GM23248 (cell line): ENCODE data around the gene APCDD1. TPM values are rescaled to one million over a fixed set of nuclear protein-coding genes. Genes with fewer than 3 reads are reported as not detected.

Experiments used
- DNase-seq: peaks from one replicate; pipeline ENCODE4 v3.0.0-alpha.2; 2015
- H2AFZ ChIP-seq: fragments of 200-600 bp; sonication (generic); 2 replicates; pipeline ENCODE4 v1.6.1; 2016; ENCODE audit warnings: antibody characterized with exemption
- H3F3A ChIP-seq: fragments of 200-600 bp; sonication (generic); 2 replicates; pipeline ENCODE4 v1.6.1; 2016; ENCODE audit warnings: mild to moderate bottlenecking, antibody characterized with exemption, mixed run types; ENCODE audit not compliant: insufficient read depth
- H3K27ac ChIP-seq: fragments of 200-600 bp; sonication (generic); 2 replicates; pipeline ENCODE4 v1.5.1; 2016; ENCODE audit warnings: mild to moderate bottlenecking
- H3K27me3 ChIP-seq: fragments of 200-600 bp; sonication (generic); replicated peaks from 2 replicates; pipeline ENCODE4 v1.6.1; 2016; ENCODE audit warnings: mild to moderate bottlenecking; ENCODE audit not compliant: insufficient read depth
- H3K36me3 ChIP-seq: fragments of 200-600 bp; sonication (generic); 2 replicates; pipeline ENCODE4 v1.6.1; 2016; ENCODE audit warnings: low read depth, mild to moderate bottlenecking
- H3K4me1 ChIP-seq: fragments of 200-600 bp; sonication (generic); 2 replicates; pipeline ENCODE4 v1.6.1; 2016; ENCODE audit warnings: mild to moderate bottlenecking; ENCODE audit not compliant: insufficient read depth
- H3K4me2 ChIP-seq: fragments of 200-600 bp; sonication (generic); one replicate; pipeline ENCODE4 v1.6.1; 2016; ENCODE audit warnings: mild to moderate bottlenecking; ENCODE audit not compliant: unreplicated experiment
- H3K4me3 ChIP-seq: fragments of 200-600 bp; sonication (generic); 2 replicates; pipeline ENCODE4 v1.5.1; 2016; ENCODE audit warnings: mild to moderate bottlenecking
- H3K79me2 ChIP-seq: fragments of 200-600 bp; sonication (generic); 2 replicates; pipeline ENCODE4 v1.6.1; 2016; ENCODE audit warnings: mild to moderate bottlenecking; ENCODE audit not compliant: insufficient read depth
- H3K9ac ChIP-seq: fragments of 200-600 bp; sonication (generic); 2 replicates; pipeline ENCODE4 v1.6.1; 2016; ENCODE audit warnings: mild to moderate bottlenecking
- H3K9me2 ChIP-seq: fragments of 200-600 bp; sonication (generic); 2 replicates; pipeline ENCODE4 v1.6.1; 2016; ENCODE audit warnings: mixed run types, mild to moderate bottlenecking, moderate library complexity; ENCODE audit not compliant: insufficient read depth
- H3K9me3 ChIP-seq: fragments of 200-600 bp; sonication (generic); one replicate; pipeline ENCODE4 v1.6.1; 2017; ENCODE audit warnings: low read depth
- H4K20me1 ChIP-seq: fragments of 200-600 bp; sonication (generic); 2 replicates; pipeline ENCODE4 v1.6.0; 2016; ENCODE audit not compliant: insufficient read depth
- EZH2 ChIP-seq: fragments of 200-600 bp; sonication (generic); IDR thresholded peaks from 2 replicates; pipeline ENCODE4 v1.6.1; 2018; ENCODE audit warnings: antibody characterized with exemption, mild to moderate bottlenecking; ENCODE audit not compliant: insufficient read depth, poor library complexity, severe bottlenecking
- EZH2phosphoT487 ChIP-seq: fragments of 200-600 bp; sonication (generic); IDR thresholded peaks from 2 replicates; pipeline ENCODE4 v1.6.1; 2018; ENCODE audit warnings: antibody characterized with exemption, moderate library complexity, mild to moderate bottlenecking, low read depth; ENCODE audit not compliant: insufficient read depth
- WGBS, 2 experiments: methylation state at CpG; one replicate each; pipeline ENCODE4 v1.1.6; 2015 to 2017; ENCODE audit warnings: low lambda C conversion rate in 2 of 2, low coverage in 1 of 2; ENCODE audit errors: missing lambda C conversion rate in 2 of 2; 5-methylcytosine and 5-hydroxymethylcytosine counted together
- in situ Hi-C: fragments of 300-500 bp; cut with MboI; formaldehyde crosslinking; loops from 2 replicates; pipeline ENCODE4 v1.15.0; 2020
- polyA plus RNA-seq: library from polyadenylated mRNA; unstranded; fragments of >200 nt; fragmentation: Nextera tagmentation; extraction: Ambion mirVana; gene quantifications from 2 replicates; pipeline ENCODE4 v1.2.1, GENCODE V29; 2016
- total RNA-seq: library from RNA; depleted of rRNA; stranded (reverse); fragments of >200 nt; shearing (Covaris generic); gene quantifications from 2 replicates; pipeline ENCODE4 v1.2.3, GENCODE V29; 2014

Gene APCDD1
- total and polyA plus RNA-seq, 2 experiments from 2014 or later = 0.30 TPM; not detected in 1

- in situ Hi-C loops = no loop called here
- Histone ChIP-seq H3F3A (0 out of 2 replicates have a peak, but pooled peaks cover 1% of the 10 kb centered on the region), H3K9me2 (no peaks in the 10 kb centered on the region), H3K79me2 (no peaks in the 10 kb centered on the region), H2AFZ (no peak overlapping the region), H3K4me1 (0 out of 2 replicates have a peak, but pooled peaks cover under 1% of the 10 kb centered on the region), H3K9me3 (no peaks in the 10 kb centered on the region), H3K4me3 (no peak overlapping the region), H3K36me3 (no peaks in the 10 kb centered on the region), H3K27ac (no peak overlapping the region), H3K9ac (no peak overlapping the region), H3K27me3 (no peaks in the 10 kb centered on the region), H4K20me1 (no peaks in the 10 kb centered on the region), H3K4me2 (no peak overlapping the region)
- WGBS, 2 experiments = 83 to 84% methylated on average over 21 to 23 of the region's 23 CpGs
- DNase-seq = no peak
- no peak for TF ChIP-seq EZH2
- no peak for TF ChIP-seq EZH2phosphoT487
These were observed 40.1 kb upstream of the APCDD1 start for GRCh38 chr18:10414293-10414842.

GRCh38 chr18:10416065-10416464, 38.4 kb upstream of the APCDD1 start:
- Histone ChIP-seq H3K9me2 (no peaks in the 10 kb centered on the region), H3K4me2 (no peak overlapping the region), H3K9me3 (no peaks in the 10 kb centered on the region), H4K20me1 (no peaks in the 10 kb centered on the region), H3F3A (peaks cover 18% of the 10 kb centered on the region), H3K27ac (no peak overlapping the region), H3K9ac (no peak overlapping the region), H2AFZ (no peak overlapping the region), H3K4me3 (no peak overlapping the region), H3K4me1 (peaks cover 16% of the 10 kb centered on the region), H3K36me3 (no peaks in the 10 kb centered on the region), H3K79me2 (no peaks in the 10 kb centered on the region), H3K27me3 (no peaks in the 10 kb centered on the region)
- no peak for TF ChIP-seq EZH2phosphoT487
- TF ChIP-seq EZH2 = no peak
- in situ Hi-C loops = no loop called here
- no peak for DNase-seq
- WGBS, 2 experiments = 72 to 76% methylated on average over 9 of the region's 9 CpGs

GRCh38 chr18:10417191-10417590, 37.2 kb upstream of the APCDD1 start:
- TF ChIP-seq EZH2phosphoT487 (no peak), EZH2 (no peak)
- no peaks in the 10 kb centered on the region for H4K20me1 ChIP-seq
- no peaks in the 10 kb centered on the region for H3K27me3 ChIP-seq
- no peaks in the 10 kb centered on the region for H3K36me3 ChIP-seq
- WGBS, 2 experiments = 91 to 96% methylated on average over 3 of the region's 3 CpGs
- H3K9me3 ChIP-seq = no peaks in the 10 kb centered on the region
- no peaks in the 10 kb centered on the region for H3K9me2 ChIP-seq
- H3F3A ChIP-seq = peaks cover 29% of the 10 kb centered on the region
- no peak overlapping the region for H3K27ac ChIP-seq
- H2AFZ ChIP-seq = no peak overlapping the region
- peaks cover 27% of the 10 kb centered on the region for H3K4me1 ChIP-seq
- DNase-seq = no peak
- no peaks in the 10 kb centered on the region for H3K79me2 ChIP-seq
- no peak overlapping the region for H3K9ac ChIP-seq
- H3K4me3 ChIP-seq = no peak overlapping the region
- no peak overlapping the region for H3K4me2 ChIP-seq
- in situ Hi-C loops = no loop called here

- H2AFZ ChIP-seq = no peak overlapping the region
- TF ChIP-seq EZH2phosphoT487 = no peak
- no peak overlapping the region for H3K27ac ChIP-seq
- H3K4me2 ChIP-seq = no peak overlapping the region
- H3K27me3 ChIP-seq = no peaks in the 10 kb centered on the region
- in situ Hi-C loops = no loop called here
- peaks cover 34% of the 10 kb centered on the region for H3F3A ChIP-seq
- no peaks in the 10 kb centered on the region for H3K9me2 ChIP-seq
- no peaks in the 10 kb centered on the region for H3K9me3 ChIP-seq
- H4K20me1 ChIP-seq = no peaks in the 10 kb centered on the region
- no peaks in the 10 kb centered on the region for H3K79me2 ChIP-seq
- no peak overlapping the region for H3K4me3 ChIP-seq
- H3K9ac ChIP-seq = no peak overlapping the region
- H3K4me1 ChIP-seq = peaks cover 32% of the 10 kb centered on the region
- H3K36me3 ChIP-seq = no peaks in the 10 kb centered on the region
- no peak for DNase-seq
These were observed 36.8 kb upstream of the APCDD1 start for GRCh38 chr18:10417664-10418063.

DNA sequence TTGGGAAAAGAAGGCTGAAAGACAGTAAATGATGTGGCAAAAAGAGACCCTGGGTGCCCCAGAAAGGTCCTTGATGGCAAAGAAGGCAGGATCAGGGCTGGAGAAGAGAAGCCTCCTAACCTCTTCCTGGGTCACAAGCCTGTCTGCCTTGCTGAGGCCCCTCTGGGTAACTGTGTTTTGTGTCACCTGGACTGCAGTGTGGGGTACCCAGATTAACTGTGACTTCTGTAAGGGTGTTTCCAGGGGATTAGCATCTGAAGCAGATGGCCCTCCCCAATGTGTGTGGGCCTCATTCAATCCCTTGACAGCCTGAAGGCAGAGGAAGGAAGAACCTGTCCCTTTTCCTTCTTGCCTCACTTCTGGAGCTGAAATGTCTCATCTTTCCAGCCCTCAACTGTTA, 35.6 kb upstream of the APCDD1 start:
- H2AFZ ChIP-seq = no peak overlapping the region
- no peaks in the 10 kb centered on the region for H3K9me3 ChIP-seq
- H3K27ac ChIP-seq = no peak overlapping the region
- no peak overlapping the region for H3K4me2 ChIP-seq
- H3K9me2 ChIP-seq = no peaks in the 10 kb centered on the region
- TF ChIP-seq EZH2phosphoT487 (no peak), EZH2 (no peak)
- peaks cover 32% of the 10 kb centered on the region for H3K4me1 ChIP-seq
- H3K9ac ChIP-seq = no peak overlapping the region
- H3K79me2 ChIP-seq = no peaks in the 10 kb centered on the region
- H3K27me3 ChIP-seq = no peaks in the 10 kb centered on the region
- H3F3A ChIP-seq = peaks cover 35% of the 10 kb centered on the region
- DNase-seq = no peak
- H4K20me1 ChIP-seq = no peaks in the 10 kb centered on the region
- in situ Hi-C loops = no loop called here
- no peaks in the 10 kb centered on the region for H3K36me3 ChIP-seq
- H3K4me3 ChIP-seq = no peak overlapping the region
